D721Med (cell line): ENCODE data around the gene MT1X.
"Not testable (repeated sequence)": the region's sequence is repeated elsewhere in the genome, so short reads cannot be mapped to it uniquely, and the experiment has no call there.

ENCODE experiments used
- DNase-seq: peaks from one replicate; pipeline ENCODE4 v3.0.0; 2011; ENCODE audit warnings: low spot score; ENCODE audit not compliant: insufficient read length
- FAIRE-seq: peaks from 2 replicates; lab custom pipeline; 2011; peaks lifted over from hg19 to GRCh38; lab: Jason Lieb, UNC
- TF ChIP-seq, protein P1 (sequence below): IDR thresholded peaks from 2 replicates; pipeline ENCODE4 v1.5.1; 2012; ENCODE audit warnings: mild to moderate bottlenecking, control low read depth; ENCODE audit not compliant: insufficient read depth; ENCODE audit errors: missing control alignments

Gene MT1X

DNA sequence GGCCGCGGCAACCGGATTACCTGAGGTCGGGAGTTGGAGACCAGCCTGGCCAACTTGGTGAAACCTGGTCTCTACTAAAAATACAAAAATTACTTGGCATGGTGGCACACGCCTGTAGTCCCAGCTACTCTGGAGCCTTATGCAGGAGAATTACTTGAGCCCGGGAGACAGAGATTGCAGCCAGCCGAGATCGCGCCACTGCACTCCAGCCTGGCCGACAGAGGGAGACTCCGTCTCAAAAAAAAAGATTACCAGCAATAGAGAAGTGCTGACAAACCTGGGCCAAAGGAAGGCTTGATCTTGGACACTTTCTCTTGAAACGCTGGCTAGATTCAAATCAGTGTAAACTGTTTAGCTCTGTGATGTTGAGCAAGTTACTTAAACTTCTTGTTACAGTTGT lies 8.3 kb upstream of the MT1X start:
- DNase-seq (no peak), FAIRE-seq (no peak)
- TF ChIP-seq, protein P1, sequence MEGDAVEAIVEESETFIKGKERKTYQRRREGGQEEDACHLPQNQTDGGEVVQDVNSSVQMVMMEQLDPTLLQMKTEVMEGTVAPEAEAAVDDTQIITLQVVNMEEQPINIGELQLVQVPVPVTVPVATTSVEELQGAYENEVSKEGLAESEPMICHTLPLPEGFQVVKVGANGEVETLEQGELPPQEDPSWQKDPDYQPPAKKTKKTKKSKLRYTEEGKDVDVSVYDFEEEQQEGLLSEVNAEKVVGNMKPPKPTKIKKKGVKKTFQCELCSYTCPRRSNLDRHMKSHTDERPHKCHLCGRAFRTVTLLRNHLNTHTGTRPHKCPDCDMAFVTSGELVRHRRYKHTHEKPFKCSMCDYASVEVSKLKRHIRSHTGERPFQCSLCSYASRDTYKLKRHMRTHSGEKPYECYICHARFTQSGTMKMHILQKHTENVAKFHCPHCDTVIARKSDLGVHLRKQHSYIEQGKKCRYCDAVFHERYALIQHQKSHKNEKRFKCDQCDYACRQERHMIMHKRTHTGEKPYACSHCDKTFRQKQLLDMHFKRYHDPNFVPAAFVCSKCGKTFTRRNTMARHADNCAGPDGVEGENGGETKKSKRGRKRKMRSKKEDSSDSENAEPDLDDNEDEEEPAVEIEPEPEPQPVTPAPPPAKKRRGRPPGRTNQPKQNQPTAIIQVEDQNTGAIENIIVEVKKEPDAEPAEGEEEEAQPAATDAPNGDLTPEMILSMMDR, result peak; percentile 49

DNA sequence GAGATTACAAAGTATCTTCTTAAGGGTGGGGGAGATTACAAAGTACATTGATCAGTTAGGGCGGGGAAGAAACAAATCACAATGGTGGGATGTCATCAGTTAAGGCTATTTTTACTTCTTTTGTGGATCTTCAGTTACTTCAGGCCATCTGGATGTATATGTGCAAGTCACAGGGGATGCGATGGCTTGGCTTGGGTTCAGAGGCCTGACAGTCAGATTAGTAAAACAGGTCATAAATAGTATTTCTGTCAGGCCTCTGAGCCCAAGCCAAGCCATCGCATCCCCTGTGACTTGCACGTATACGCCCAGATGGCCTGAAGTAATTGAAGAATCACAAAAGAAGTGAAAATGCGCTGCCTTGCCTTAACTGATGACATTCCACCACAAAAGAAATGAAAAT lies 7.7 kb upstream of the MT1X start:
- not testable (repeated sequence) for DNase-seq, FAIRE-seq

DNA sequence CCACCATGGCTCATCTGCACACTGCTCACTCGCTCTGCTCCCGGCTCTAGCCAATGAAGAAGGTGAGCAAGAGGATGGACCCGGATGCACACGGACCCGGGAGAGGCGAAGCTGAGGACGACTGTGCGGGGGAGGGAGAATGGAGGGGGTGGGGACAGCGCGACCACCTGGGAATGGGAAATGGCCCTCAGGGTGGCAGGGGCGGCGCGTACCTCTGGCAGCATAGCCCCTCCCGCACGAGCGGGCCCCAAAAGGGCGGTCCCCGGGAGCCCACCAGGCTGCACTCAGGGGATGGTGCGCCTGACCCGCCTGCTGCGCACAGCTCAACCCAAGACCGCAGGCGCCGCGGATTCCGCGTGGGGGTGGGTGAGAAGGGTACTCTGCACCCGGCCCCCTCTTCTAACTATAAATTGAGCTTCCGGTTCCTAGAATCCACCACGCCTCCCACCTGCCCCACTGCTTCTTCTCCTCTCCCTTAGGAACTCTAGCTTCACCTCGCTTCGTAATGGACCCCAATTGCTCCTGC lies 6.5 kb upstream of the MT1X start:
- FAIRE-seq (no peak), DNase-seq (no peak)
- TF ChIP-seq, protein P1, result no peak

DNA sequence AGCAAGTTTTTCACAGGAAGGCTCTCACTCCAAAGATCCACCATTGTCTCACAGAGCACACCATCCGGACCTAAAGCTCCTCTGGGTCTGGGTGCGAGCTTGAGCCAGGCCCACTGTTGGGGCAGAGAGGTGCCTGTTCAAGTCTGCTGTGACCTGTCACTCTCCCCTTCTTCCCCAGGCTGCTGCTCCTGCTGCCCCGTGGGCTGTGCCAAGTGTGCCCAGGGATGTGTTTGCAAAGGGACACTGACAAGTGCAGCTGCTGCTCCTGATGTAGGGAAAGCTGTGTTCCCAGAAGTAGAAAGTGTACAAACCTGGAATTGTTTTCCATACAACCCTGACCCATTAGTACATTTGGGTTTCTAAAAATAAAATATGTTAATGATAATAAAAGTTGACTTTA lies 4.8 kb upstream of the MT1X start:
- TF ChIP-seq, protein P1, result no peak
- no peak for FAIRE-seq
- no peak for DNase-seq

DNA sequence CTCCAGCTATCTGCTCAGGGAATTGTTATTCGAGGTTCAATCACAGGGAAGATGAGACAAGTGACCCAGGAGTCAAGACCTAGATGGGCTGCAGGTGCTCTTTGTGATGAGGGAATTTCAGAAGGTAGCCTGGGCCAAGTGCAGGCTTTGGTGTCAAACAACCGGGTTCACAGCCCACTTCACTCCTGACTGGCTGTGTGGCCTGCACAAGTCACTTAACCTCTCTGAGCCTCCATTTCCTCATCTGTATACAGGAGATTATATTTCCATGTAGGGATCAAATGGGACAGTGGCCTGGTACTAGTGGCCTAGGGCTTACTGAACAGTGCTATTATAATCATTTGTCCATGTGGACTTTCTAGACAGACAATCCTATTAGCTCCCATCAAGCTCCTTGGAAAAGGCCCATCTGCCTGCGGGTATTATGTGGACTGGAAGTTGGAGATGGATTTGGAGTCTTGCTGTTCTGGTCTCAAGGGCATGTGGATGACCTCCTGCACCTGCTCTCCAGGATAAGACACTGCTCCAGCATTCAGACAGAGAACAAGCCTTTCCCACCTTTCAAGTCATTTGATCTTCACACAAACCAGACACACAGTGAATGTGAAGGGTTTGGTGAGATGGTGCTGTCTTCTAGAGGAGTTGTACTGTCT lies 3.1 kb upstream of the MT1X start:
- DNase-seq, result no peak
- TF ChIP-seq, protein P1, result no peak
- no peak for FAIRE-seq

DNA sequence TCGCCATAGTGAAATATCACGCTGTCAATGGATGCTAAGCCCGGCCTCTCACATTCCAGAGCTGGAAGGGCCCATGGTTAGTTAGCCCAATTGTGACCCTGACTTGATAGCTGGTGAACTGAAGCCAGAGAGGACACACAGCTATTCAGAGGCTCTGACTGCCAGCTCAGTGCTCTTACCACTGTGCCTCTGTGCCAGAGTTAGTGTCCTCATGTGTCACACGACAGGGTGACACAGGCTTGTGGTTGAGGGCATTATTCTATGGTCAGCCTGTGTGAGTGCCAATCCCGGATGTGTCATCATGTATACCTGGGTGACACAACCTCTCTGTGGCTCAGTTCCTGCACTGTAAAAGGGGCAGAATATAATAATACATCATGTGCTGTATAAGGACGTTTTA lies 2.5 kb upstream of the MT1X start:
- TF ChIP-seq, protein P1, result no peak
- FAIRE-seq (no peak), DNase-seq (no peak)

DNA sequence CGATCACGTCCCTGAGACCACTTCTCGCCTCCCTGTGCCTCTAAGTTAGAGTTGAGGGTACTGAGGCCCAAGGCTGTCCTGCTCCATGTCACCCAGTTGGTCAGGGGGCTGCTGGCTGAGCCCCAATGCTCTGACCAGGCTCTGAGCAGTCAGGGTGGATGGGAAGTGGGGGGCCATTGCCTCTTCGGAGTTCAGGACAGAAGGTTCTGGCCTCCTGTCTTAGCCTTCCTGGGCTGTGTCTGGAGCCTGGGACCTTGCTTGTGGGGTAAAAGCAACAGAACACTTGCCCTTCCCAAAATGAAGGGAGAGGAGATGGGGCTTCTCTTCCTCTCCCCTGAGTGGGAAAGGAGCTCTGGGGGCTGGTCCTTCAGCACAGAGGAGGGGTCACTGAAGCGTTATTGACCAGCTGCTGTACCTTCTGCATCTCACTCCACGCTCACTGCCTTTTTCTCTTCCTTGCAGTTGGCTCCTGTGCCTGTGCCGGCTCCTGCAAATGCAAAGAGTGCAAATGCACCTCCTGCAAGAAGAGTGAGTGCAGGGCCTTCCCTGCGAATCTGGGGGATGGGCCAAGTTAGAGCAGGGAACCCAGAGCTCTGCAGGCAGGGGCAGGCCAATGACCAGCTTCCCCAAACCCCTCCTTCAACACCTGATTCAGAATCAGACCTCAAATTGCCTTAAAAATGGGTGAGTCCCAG lies 580 bp downstream of the MT1X start:
- DNase-seq (no peak), FAIRE-seq (no peak)
- TF ChIP-seq, protein P1, result no peak
